GM12878 (cell line): ENCODE results near the gene SCN4A. TPM values are rescaled to one million over a fixed set of nuclear protein-coding genes. Genes with fewer than 3 reads are reported as not detected.

Source experiments
- ATAC-seq: fragments of 200-7000 bp; cut with Tn5 transposase; 3 replicates; pipeline ENCODE4 v1.9.1; 2020; ENCODE audit warnings: mild to moderate bottlenecking, moderate library complexity
- BruUV-seq: library from RNA; stranded (reverse); fragments of 400-500 nt; replicated peaks from 2 replicates; lab custom pipeline; 2021; lab: Mats Ljungman, UMichigan
- CTCF ChIA-PET: fragments of 300-600 bp; sonication (Branson Sonifier 250); formaldehyde crosslinking; extraction: SDS; loops from one replicate; lab custom pipeline; 2021; ENCODE audit warnings: inconsistent platforms; lab: Yijun Ruan, JAX
- POLR2A ChIA-PET: fragments of 350-600 bp; formaldehyde crosslinking; extraction: SDS; loops from one replicate; lab custom pipeline; 2021; ENCODE audit warnings: inconsistent platforms; lab: Charles Lee
- RAD21 ChIA-PET: fragments of 300-600 bp; sonication (Branson Sonifier 250); formaldehyde crosslinking; loops from one replicate; lab custom pipeline; 2023; ENCODE audit warnings: antibody characterized with exemption; ENCODE audit not compliant: unreplicated experiment; lab: Charles Lee
- SMC1A ChIA-PET: fragments of 300-600 bp; sonication (Branson Sonifier 250); formaldehyde crosslinking; loops from one replicate; lab custom pipeline; 2023; ENCODE audit not compliant: unreplicated experiment, uncharacterized antibody; lab: Charles Lee
- DNase-seq: peaks from one replicate; pipeline ENCODE4 v3.0.0-alpha.2; 2011; ENCODE audit warnings: low read depth, low spot score
- FAIRE-seq: peaks from 3 replicates; lab custom pipeline; 2011; peaks lifted over from hg19 to GRCh38; lab: Jason Lieb, UNC
- H2AFZ ChIP-seq: 2 replicates; pipeline ENCODE4 v1.6.0; 2011; ENCODE audit warnings: low read depth, low read length, control low read depth; ENCODE audit not compliant: control insufficient read depth
- H3K27ac ChIP-seq: 2 replicates; pipeline ENCODE4 v1.5.1; 2011; ENCODE audit warnings: control low read depth; ENCODE audit not compliant: control insufficient read depth, insufficient read depth
- H3K27me3 ChIP-seq, 2 experiments: replicated peaks in 1 of 2; 2 replicates each; pipeline versions ENCODE4 v1.6.0 to v1.6.1; 2011; ENCODE audit warnings: low read length in 1 of 2; ENCODE audit not compliant: control insufficient read depth in 2 of 2, insufficient read depth in 2 of 2
- H3K36me3 ChIP-seq, 2 experiments: 2 replicates each; pipeline ENCODE4 v1.5.1; 2011; ENCODE audit warnings: low read length in 1 of 2; ENCODE audit not compliant: control insufficient read depth in 2 of 2, insufficient read depth in 2 of 2
- H3K4me1 ChIP-seq: 2 replicates; pipeline ENCODE4 v1.6.1; 2011; ENCODE audit warnings: mild to moderate bottlenecking, low read length, moderate library complexity, mixed read lengths; ENCODE audit not compliant: control insufficient read depth, insufficient read depth
- H3K4me2 ChIP-seq: 2 replicates; pipeline ENCODE4 v1.6.0; 2011; ENCODE audit warnings: control low read depth; ENCODE audit not compliant: control insufficient read depth, insufficient read depth
- H3K4me3 ChIP-seq: fragments of 200-600 bp; sonication (generic); 2 replicates; pipeline ENCODE4 v1.5.1; 2016
- H3K79me2 ChIP-seq: 2 replicates; pipeline ENCODE4 v1.6.0; 2011; ENCODE audit warnings: low read length; ENCODE audit not compliant: control insufficient read depth, insufficient read depth
- H3K9ac ChIP-seq: 2 replicates; pipeline ENCODE4 v1.8.0; 2011; ENCODE audit warnings: low read length, control low read depth, mixed read lengths; ENCODE audit not compliant: control insufficient read depth, insufficient read depth
- H3K9me3 ChIP-seq: replicated peaks from 3 replicates; pipeline ENCODE4 v1.5.1; 2011; ENCODE audit warnings: mild to moderate bottlenecking, low read length; ENCODE audit not compliant: control insufficient read depth, insufficient read depth
- H4K20me1 ChIP-seq: 2 replicates; pipeline ENCODE4 v1.6.0; 2011; ENCODE audit not compliant: control insufficient read depth, insufficient read depth
- BRCA1 ChIP-seq: IDR thresholded peaks from 2 replicates; pipeline ENCODE4 v1.6.1; 2011; ENCODE audit warnings: low read depth, low read length, improper control_type of control experiment
- DPF2 ChIP-seq: fragments of 450-650 bp; IDR thresholded peaks from 2 replicates; pipeline ENCODE4 v1.6.1; 2017; ENCODE audit warnings: mild to moderate bottlenecking
- EED ChIP-seq: sonication (generic); IDR thresholded peaks from 2 replicates; pipeline ENCODE4 v1.6.1; 2016; ENCODE audit warnings: antibody characterized with exemption, low read depth
- JUNB ChIP-seq: IDR thresholded peaks from 2 replicates; pipeline ENCODE4 v1.6.1; 2016; ENCODE audit warnings: antibody characterized with exemption, mild to moderate bottlenecking
- NFYB ChIP-seq: IDR thresholded peaks from 2 replicates; pipeline ENCODE4 v1.6.1; 2011; ENCODE audit warnings: low read depth, mild to moderate bottlenecking, low read length, improper control_type of control experiment, moderate library complexity; ENCODE audit not compliant: insufficient read depth
- PML ChIP-seq: IDR thresholded peaks from 2 replicates; pipeline ENCODE4 v1.6.1; 2012; ENCODE audit warnings: low read length, inconsistent platforms
- STAT1 ChIP-seq: fragments of 450-650 bp; conservative IDR thresholded peaks from 2 replicates; pipeline ENCODE4 v1.6.1; 2014; ENCODE audit warnings: antibody characterized with exemption, mild to moderate bottlenecking
- SUZ12 ChIP-seq: fragments of 200-600 bp; sonication (generic); IDR thresholded peaks from one replicate; pipeline ENCODE4 v1.6.1; 2018; ENCODE audit warnings: antibody characterized with exemption, mild to moderate bottlenecking; ENCODE audit not compliant: unreplicated experiment
- WGBS: methylation state at CpG from one replicate; pipeline ENCODE4 v1.1.6; 2016; ENCODE audit warnings: low lambda C conversion rate; ENCODE audit not compliant: insufficient replicate concordance, insufficient coverage; ENCODE audit errors: missing lambda C conversion rate; 5-methylcytosine and 5-hydroxymethylcytosine counted together
- in situ Hi-C: fragments of 300-500 bp; cut with MboI; formaldehyde crosslinking; loops from 9 replicates; pipeline ENCODE4 v1.14.3; 2018; ENCODE audit warnings: mixed read lengths
- intact Hi-C: fragments of 100-400 bp; cut with micrococcal nuclease; formaldehyde crosslinking; loops from one replicate; pipeline ENCODE4 v1.14.2; 2022; ENCODE audit not compliant: unreplicated experiment
- polyA plus RNA-seq, 11 experiments: library from polyadenylated mRNA; depleted of rRNA in 4 of 11; unstranded in 6 of 11; stranded (reverse) in 5 of 11; fragments of >200 nt; fragmentation: Nextera tagmentation in 4 of 11; fragmentation: Illumina TruSeq in 1 of 11; extraction: Ambion mirVana in 4 of 11; extraction: Trizol in 1 of 11; gene quantifications; 1 replicate in 1 of 11; 2 replicates in 10 of 11; pipeline versions ENCODE4 v1.2.1 to v1.2.3, GENCODE V29; 2011 to 2016; ENCODE audit warnings: inconsistent platforms in 2 of 11, missing spikeins in 2 of 11, low read depth in 1 of 11
- total RNA-seq, 4 experiments: library from RNA; depleted of rRNA in 3 of 4; stranded (reverse); fragments of >200 nt in 3 of 4; fragmentation: Illumina TruSeq in 1 of 4; extraction: Trizol in 1 of 4; gene quantifications; 2 replicates each; pipeline versions ENCODE4 v1.2.1 to v1.2.3, GENCODE V29; 2013 to 2021
- TF ChIP-seq, protein P1 (sequence below): fragments of 450-650 bp; IDR thresholded peaks from 2 replicates; pipeline ENCODE4 v1.6.1; 2016; ENCODE audit warnings: mild to moderate bottlenecking, moderate library complexity, borderline replicate concordance
- TF ChIP-seq, protein P2 (sequence below): fragments of 150-350 bp; IDR thresholded peaks from 2 replicates; pipeline ENCODE4 v1.6.1; 2014; ENCODE audit warnings: mild to moderate bottlenecking, low read depth, low read length

Gene SCN4A
- total and polyA plus RNA-seq, 10 of the 15 experiments (the other 5 are each of a cell fraction or from before 2014, with no cell fraction given) = under 0.01 to 0.15 (median 0.07) TPM; not detected in 4

DNA sequence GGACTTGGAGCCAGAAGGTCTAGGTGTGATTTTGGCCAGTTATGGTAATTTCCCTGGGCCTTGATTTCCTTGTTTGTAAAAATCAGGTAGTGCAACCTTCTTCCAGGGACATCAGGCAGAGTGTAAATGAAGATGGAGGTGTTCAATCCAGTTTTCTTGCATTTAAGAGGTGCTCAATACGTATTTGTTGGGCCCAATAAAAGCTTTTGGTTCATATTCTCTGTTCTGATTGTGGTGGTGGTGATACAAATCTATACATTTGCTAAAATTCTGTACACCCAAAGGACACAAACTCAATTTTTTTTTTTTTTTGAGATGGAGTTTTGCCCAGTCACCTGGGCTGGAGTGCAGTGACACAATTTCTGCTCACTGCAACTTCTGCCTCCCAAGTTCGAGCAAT is 46.6 kb downstream of the SCN4A start:
- Histone ChIP-seq H3K9ac (no peak overlapping the region), H3K4me3 (no peak overlapping the region), H3K4me2 (no peak overlapping the region), H4K20me1 (no peaks in the 10 kb centered on the region), H3K9me3 (no peaks in the 10 kb centered on the region), H3K27ac (no peak overlapping the region; the same call in 1 of the 2 replicates), H3K79me2 (peaks cover 20% of the 10 kb centered on the region), H3K36me3 (peaks cover 7 to 11% of the 10 kb centered on the region in 2 experiments; a peak in 2 of 4 replicates), H2AFZ (no peak overlapping the region; the same call in 1 of the 2 replicates), H3K4me1 (peaks cover 50% of the 10 kb centered on the region), H3K27me3 (no peaks in the 10 kb centered on the region)
- DNase-seq = no peak
- no peak for TF ChIP-seq NFYB
- TF ChIP-seq BRCA1 = no peak
- TF ChIP-seq, protein P1, sequence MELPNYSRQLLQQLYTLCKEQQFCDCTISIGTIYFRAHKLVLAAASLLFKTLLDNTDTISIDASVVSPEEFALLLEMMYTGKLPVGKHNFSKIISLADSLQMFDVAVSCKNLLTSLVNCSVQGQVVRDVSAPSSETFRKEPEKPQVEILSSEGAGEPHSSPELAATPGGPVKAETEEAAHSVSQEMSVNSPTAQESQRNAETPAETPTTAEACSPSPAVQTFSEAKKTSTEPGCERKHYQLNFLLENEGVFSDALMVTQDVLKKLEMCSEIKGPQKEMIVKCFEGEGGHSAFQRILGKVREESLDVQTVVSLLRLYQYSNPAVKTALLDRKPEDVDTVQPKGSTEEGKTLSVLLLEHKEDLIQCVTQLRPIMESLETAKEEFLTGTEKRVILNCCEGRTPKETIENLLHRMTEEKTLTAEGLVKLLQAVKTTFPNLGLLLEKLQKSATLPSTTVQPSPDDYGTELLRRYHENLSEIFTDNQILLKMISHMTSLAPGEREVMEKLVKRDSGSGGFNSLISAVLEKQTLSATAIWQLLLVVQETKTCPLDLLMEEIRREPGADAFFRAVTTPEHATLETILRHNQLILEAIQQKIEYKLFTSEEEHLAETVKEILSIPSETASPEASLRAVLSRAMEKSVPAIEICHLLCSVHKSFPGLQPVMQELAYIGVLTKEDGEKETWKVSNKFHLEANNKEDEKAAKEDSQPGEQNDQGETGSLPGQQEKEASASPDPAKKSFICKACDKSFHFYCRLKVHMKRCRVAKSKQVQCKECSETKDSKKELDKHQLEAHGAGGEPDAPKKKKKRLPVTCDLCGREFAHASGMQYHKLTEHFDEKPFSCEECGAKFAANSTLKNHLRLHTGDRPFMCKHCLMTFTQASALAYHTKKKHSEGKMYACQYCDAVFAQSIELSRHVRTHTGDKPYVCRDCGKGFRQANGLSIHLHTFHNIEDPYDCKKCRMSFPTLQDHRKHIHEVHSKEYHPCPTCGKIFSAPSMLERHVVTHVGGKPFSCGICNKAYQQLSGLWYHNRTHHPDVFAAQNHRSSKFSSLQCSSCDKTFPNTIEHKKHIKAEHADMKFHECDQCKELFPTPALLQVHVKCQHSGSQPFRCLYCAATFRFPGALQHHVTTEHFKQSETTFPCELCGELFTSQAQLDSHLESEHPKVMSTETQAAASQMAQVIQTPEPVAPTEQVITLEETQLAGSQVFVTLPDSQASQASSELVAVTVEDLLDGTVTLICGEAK = no peak
- TF ChIP-seq, protein P2, sequence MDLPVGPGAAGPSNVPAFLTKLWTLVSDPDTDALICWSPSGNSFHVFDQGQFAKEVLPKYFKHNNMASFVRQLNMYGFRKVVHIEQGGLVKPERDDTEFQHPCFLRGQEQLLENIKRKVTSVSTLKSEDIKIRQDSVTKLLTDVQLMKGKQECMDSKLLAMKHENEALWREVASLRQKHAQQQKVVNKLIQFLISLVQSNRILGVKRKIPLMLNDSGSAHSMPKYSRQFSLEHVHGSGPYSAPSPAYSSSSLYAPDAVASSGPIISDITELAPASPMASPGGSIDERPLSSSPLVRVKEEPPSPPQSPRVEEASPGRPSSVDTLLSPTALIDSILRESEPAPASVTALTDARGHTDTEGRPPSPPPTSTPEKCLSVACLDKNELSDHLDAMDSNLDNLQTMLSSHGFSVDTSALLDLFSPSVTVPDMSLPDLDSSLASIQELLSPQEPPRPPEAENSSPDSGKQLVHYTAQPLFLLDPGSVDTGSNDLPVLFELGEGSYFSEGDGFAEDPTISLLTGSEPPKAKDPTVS = no peak
- no peak for TF ChIP-seq JUNB
- TF ChIP-seq PML = no peak
- TF ChIP-seq SUZ12 = no peak
- TF ChIP-seq EED = no peak
- TF ChIP-seq STAT1 = no peak
- no peak for TF ChIP-seq DPF2
- CTCF ChIA-PET = interaction anchor here (1.2 to 17.4 kb wide), 5 partner anchors 20 to 207 kb away, joined by 3 to 481 read pairs (median 11); partner anchors contain the start of gene ICAM2
- no peak for FAIRE-seq
- in situ Hi-C loops (no loop called here), intact Hi-C loops (no loop called here)
- SMC1A ChIA-PET = interaction anchor here (0.7 to 14.0 kb wide), 3 partner anchors 11 to 91 kb away, joined by 4 to 248 read pairs (median 4); no protein-coding TSS in a partner anchor
- BruUV-seq = no TSS peak
- ATAC-seq = no peak
- RAD21 ChIA-PET = interaction anchor here (0.9 to 3.0 kb wide), 5 partner anchors 20 to 207 kb away, joined by 3 to 29 read pairs (median 4); partner anchors contain the start of gene ICAM2
- POLR2A ChIA-PET = interaction anchor here (0.7 to 3.2 kb wide), 4 partner anchors 20 to 374 kb away, joined by 3 to 25 read pairs (median 4); partner anchors contain the start of gene ICAM2
- 93% methylated on average over 2 of the region's 2 CpGs for WGBS
